ENCODE data around the gene CLSTN2. TPM values are rescaled to one million over a fixed set of nuclear protein-coding genes. Genes with fewer than 3 reads are reported as not detected.

The CLSTN2 gene
- total and polyA plus RNA-seq, 2 of the 4 experiments (the other 2 are of a cell fraction): under 0.01 to 0.07 TPM

- CTCF ChIA-PET: no interaction called here
- no peaks in the 10 kb centered on the region for H3K9me1 ChIP-seq (ENCODE audit: insufficient read depth, low read length)
- no peak overlapping the region for H4K91ac ChIP-seq (ENCODE audit: insufficient read depth, low read depth, low read length)
- no peak overlapping the region for H4K8ac ChIP-seq (ENCODE audit: low read depth in 2 of 2, low read length in 2 of 2)
- no peak overlapping the region for H2BK5ac ChIP-seq (ENCODE audit: low read depth, low read length, poor library complexity, severe bottlenecking)
- H3K9ac ChIP-seq (ENCODE audit: low read depth, low read length): no peak overlapping the region
- no peak overlapping the region for H3K4me3 ChIP-seq (ENCODE audit: insufficient read depth, low read depth, low read length)
- dilution Hi-C loops (cut with HindIII; ENCODE audit: low sequenced_read_pairs, unreplicated experiment): no loop called here
- no peaks in the 10 kb centered on the region for H3K4me1 ChIP-seq (ENCODE audit: control insufficient read depth, insufficient read depth, low read length)
- no peak overlapping the region for H2AK5ac ChIP-seq (ENCODE audit: low read depth, low read length)
- no peak overlapping the region for H3K56ac ChIP-seq (ENCODE audit: extremely low read depth, insufficient read depth, low read length)
- H2AFZ ChIP-seq (replicated peaks; ENCODE audit: low read length, poor library complexity): no peak overlapping the region
- no peak overlapping the region for H3K4ac ChIP-seq (ENCODE audit: low read depth, low read length)
- no peak overlapping the region for H3K4me2 ChIP-seq (ENCODE audit: low read depth, low read length)
- ATAC-seq (ENCODE audit: low read depth): no peak
- TF ChIP-seq CTCF (conservative IDR thresholded peaks at IDR 0.05; ENCODE audit: low read depth, low read length): no peak
- TF ChIP-seq BHLHE40 (IDR thresholded peaks at IDR 0.05; ENCODE audit: low read depth, low read length): no peak
- H4K20me1 ChIP-seq (ENCODE audit: insufficient read depth, low read length): no peaks in the 10 kb centered on the region
- no peak overlapping the region for H2BK20ac ChIP-seq (ENCODE audit: low read depth, low read length)
- in situ Hi-C loops (cut with MboI; ENCODE audit: low sequenced_read_pairs): no loop called here
- no peak overlapping the region for H3K14ac ChIP-seq (replicated peaks; ENCODE audit: low read depth, low read length)
- no peak overlapping the region for H2AK9ac ChIP-seq (replicated peaks; ENCODE audit: low read depth, low read length, poor library complexity)
- no peak overlapping the region for H3K23ac ChIP-seq (ENCODE audit: low read depth, low read length)
- H3K79me1 ChIP-seq (ENCODE audit: low read depth in 1 of 2, low read length in 2 of 2): no peaks in the 10 kb centered on the region
- no TSS peak for BruUV-seq (replicated peaks)
- no peak overlapping the region for H3K18ac ChIP-seq (ENCODE audit: low read depth, low read length)
- intact Hi-C loops (cut with micrococcal nuclease): no loop called here
- no CpG with 5 or more reads among the region's 7 CpGs for WGBS, 2 experiments (ENCODE audit: extremely low coverage in 2 of 2, insufficient read length in 1 of 2)
- POLR2A ChIA-PET (ENCODE audit: unreplicated experiment): no interaction called here
- DNase-seq: no peak
- H2BK15ac ChIP-seq (ENCODE audit: low read depth, low read length): no peak overlapping the region
- no peak overlapping the region for H3K27ac ChIP-seq (ENCODE audit: insufficient read depth, low read length)
- H3K36me3 ChIP-seq (ENCODE audit: control insufficient read depth, insufficient read depth, low read length): no peaks in the 10 kb centered on the region
- no peak overlapping the region for H4K5ac ChIP-seq (ENCODE audit: low read depth, low read length)
- 0 out of 2 replicates have a peak, but pooled peaks cover 1% of the 10 kb centered on the region for H3K27me3 ChIP-seq (ENCODE audit: control insufficient read depth, insufficient read depth, low read length)
- no peaks in the 10 kb centered on the region for H3K9me3 ChIP-seq (ENCODE audit: control insufficient read depth, insufficient read depth, low read length)
- no peak overlapping the region for H2BK120ac ChIP-seq (ENCODE audit: low read depth, low read length)
Measured at GRCh38 chr3:140430494-140430893, 495.5 kb downstream of the CLSTN2 start.

All from IMR-90 (cell line).